Measurements from ENCODE around the gene TNNC1. TPM values are rescaled to one million over a fixed set of nuclear protein-coding genes. Genes with fewer than 3 reads are reported as not detected.

Gene TNNC1
- total RNA-seq, 1 donor from 2014 or later: not detected

GRCh38 chr3:52434491-52435115 lies 19.2 kb downstream of the TNNC1 start:
- TF ChIP-seq CTCF (conservative IDR thresholded peaks at IDR 0.05): no peak
- DNase-seq (ENCODE audit: low read depth, low spot score): no peak
- Mint-ChIP-seq H3K4me1 (peaks cover 26% of the 10 kb centered on the region), H3K4me3 (no peak overlapping the region), H3K9me3 (no peaks in the 10 kb centered on the region), H3K36me3 (ENCODE audit: low read depth) (no peaks in the 10 kb centered on the region), H3K27ac (ENCODE audit: unreplicated experiment) (no peak overlapping the region), H3K27me3 (ENCODE audit: low read depth) (no peaks in the 10 kb centered on the region)

GRCh38 chr3:52433996-52434479 lies 19.8 kb downstream of the TNNC1 start:
- Mint-ChIP-seq H3K27me3 (ENCODE audit: low read depth) (no peaks in the 10 kb centered on the region), H3K27ac (ENCODE audit: unreplicated experiment) (peak overlapping the region; percentile 1), H3K4me1 (peaks cover 26% of the 10 kb centered on the region), H3K36me3 (ENCODE audit: low read depth) (no peaks in the 10 kb centered on the region), H3K9me3 (no peaks in the 10 kb centered on the region), H3K4me3 (no peak overlapping the region)
- TF ChIP-seq CTCF (conservative IDR thresholded peaks at IDR 0.05): no peak
- no peak for DNase-seq (ENCODE audit: low read depth, low spot score)

GRCh38 chr3:52433328-52433995 lies 20.4 kb downstream of the TNNC1 start:
- no peak overlapping the region for H3K27ac Mint-ChIP-seq (ENCODE audit: unreplicated experiment)
- no peaks in the 10 kb centered on the region for H3K9me3 Mint-ChIP-seq
- DNase-seq (ENCODE audit: low read depth, low spot score): no peak
- no peak for TF ChIP-seq CTCF (conservative IDR thresholded peaks at IDR 0.05)
- H3K4me1 Mint-ChIP-seq: peaks cover 26% of the 10 kb centered on the region
- H3K27me3 Mint-ChIP-seq (ENCODE audit: low read depth): no peaks in the 10 kb centered on the region
- H3K4me3 Mint-ChIP-seq: no peak overlapping the region
- H3K36me3 Mint-ChIP-seq (ENCODE audit: low read depth): no peaks in the 10 kb centered on the region

GRCh38 chr3:52432691-52433141 lies 21.1 kb downstream of the TNNC1 start:
- no peaks in the 10 kb centered on the region for H3K27me3 Mint-ChIP-seq (ENCODE audit: low read depth)
- no peak overlapping the region for H3K27ac Mint-ChIP-seq (ENCODE audit: unreplicated experiment)
- no peaks in the 10 kb centered on the region for H3K36me3 Mint-ChIP-seq (ENCODE audit: low read depth)
- no peak for DNase-seq (ENCODE audit: low read depth, low spot score)
- H3K9me3 Mint-ChIP-seq: no peaks in the 10 kb centered on the region
- peaks cover 26% of the 10 kb centered on the region for H3K4me1 Mint-ChIP-seq
- no peak overlapping the region for H3K4me3 Mint-ChIP-seq
- no peak for TF ChIP-seq CTCF (conservative IDR thresholded peaks at IDR 0.05)

DNA sequence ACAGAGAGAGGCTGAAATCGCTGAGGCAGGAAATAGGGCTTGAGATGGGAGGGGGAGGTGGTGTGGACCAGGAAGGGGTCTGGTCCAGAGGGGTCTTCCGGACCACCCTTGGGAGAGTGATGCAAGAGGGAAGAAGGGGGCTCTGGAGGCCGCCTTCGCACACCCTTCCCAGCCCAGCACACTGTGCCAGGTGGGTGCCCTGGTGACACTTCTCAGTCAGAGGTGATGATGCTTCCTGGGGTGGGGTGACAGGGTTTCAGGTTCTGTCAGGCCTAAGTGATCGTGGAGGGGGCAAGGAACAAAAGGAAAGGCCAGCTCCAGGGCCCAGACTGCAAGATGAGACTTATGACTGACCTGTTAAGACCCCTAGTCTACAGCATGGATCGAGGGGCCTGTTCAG lies 21.6 kb downstream of the TNNC1 start:
- TF ChIP-seq CTCF (conservative IDR thresholded peaks at IDR 0.05): no peak
- H3K27ac Mint-ChIP-seq (ENCODE audit: unreplicated experiment): no peak overlapping the region
- H3K4me1 Mint-ChIP-seq: peaks cover 26% of the 10 kb centered on the region
- H3K9me3 Mint-ChIP-seq: no peaks in the 10 kb centered on the region
- DNase-seq (ENCODE audit: low read depth, low spot score): no peak
- H3K36me3 Mint-ChIP-seq (ENCODE audit: low read depth): no peaks in the 10 kb centered on the region
- no peaks in the 10 kb centered on the region for H3K27me3 Mint-ChIP-seq (ENCODE audit: low read depth)
- H3K4me3 Mint-ChIP-seq: no peak overlapping the region

Data from neural crest cell (in vitro differentiated cells).